ENCODE results near the gene TFG.

Gene TFG

DNA sequence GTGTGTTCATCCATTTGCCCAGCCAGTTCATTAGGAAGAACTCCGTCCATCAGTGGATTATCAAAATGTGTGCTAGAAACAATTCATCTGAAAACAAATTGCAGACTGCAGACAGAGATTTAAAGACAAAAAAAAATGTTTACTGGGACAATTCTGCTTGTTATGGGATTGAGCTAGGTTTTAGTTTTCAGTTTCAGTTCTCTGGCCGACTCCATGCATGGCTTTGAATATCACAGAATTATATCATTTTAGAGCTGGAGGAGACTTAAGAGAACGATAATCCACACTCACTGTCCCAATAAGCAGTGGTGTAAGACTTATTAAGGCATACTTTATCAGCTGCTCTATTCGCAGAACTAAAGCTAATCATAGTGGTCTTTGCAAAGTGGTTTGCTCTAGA lies 51.1 kb downstream of the TFG start:
- Mint-ChIP-seq H3K27ac (no peak overlapping the region), H3K27me3 (no peaks in the 10 kb centered on the region), H3K4me1 (peaks cover under 1% of the 10 kb centered on the region), H3K36me3 (no peaks in the 10 kb centered on the region), H3K4me3 (no peak overlapping the region), H3K9me3 (no peaks in the 10 kb centered on the region)

DNA sequence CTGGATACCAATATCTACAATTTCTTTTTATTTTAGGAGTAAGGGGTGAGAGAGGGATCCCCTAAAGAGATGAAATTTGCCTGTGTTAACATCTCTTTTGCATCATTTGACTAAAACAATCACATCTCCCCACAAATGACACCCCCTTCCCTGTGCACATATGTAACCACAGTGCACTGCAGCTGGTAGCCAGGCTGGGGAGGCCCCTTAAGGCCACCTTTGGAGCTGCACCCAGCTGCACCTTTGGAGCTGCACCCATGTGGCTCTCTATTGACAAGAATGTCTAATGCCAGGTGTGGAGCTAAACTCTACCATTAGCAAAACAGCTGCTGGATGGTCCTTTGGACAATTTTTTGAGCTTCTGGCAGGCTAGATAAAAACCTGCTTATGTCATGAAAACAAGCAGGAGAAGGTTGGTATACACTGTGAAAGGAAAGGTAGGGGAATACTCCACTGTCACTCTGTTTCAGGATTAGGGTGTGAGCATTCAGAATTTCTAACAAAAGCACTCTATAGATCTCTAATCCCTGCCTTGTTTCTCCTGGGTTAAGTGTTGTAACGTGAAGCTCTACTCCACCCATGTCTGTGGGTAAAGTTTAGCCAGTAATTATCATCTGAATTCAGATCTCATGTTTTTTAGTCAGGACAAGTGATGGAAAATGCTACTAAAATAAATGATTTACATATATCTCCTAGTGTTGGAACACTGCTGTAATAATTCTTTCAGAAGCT lies 52.1 kb downstream of the TFG start:
- H3K36me3 Mint-ChIP-seq = no peaks in the 10 kb centered on the region

GRCh38 chr3:100761951-100762350 lies 52.7 kb downstream of the TFG start:
- H3K27ac Mint-ChIP-seq = no peak overlapping the region
- H3K4me3 Mint-ChIP-seq = no peak overlapping the region
- no peaks in the 10 kb centered on the region for H3K9me3 Mint-ChIP-seq
- no peaks in the 10 kb centered on the region for H3K27me3 Mint-ChIP-seq
- H3K4me1 Mint-ChIP-seq = peaks cover 6% of the 10 kb centered on the region
- no peaks in the 10 kb centered on the region for H3K36me3 Mint-ChIP-seq

More for the DNA sequence above, 52.1 kb downstream of the TFG start:
- Mint-ChIP-seq H3K27ac (no peak overlapping the region), H3K9me3 (no peaks in the 10 kb centered on the region), H3K27me3 (no peaks in the 10 kb centered on the region), H3K4me3 (no peak overlapping the region), H3K4me1 (peaks cover 6% of the 10 kb centered on the region)

GRCh38 chr3:100765437-100765975 lies 56.2 kb downstream of the TFG start:
- no peaks in the 10 kb centered on the region for H3K27me3 Mint-ChIP-seq
- no peaks in the 10 kb centered on the region for H3K9me3 Mint-ChIP-seq
- H3K36me3 Mint-ChIP-seq = no peaks in the 10 kb centered on the region
- no peak overlapping the region for H3K4me3 Mint-ChIP-seq
- H3K27ac Mint-ChIP-seq = no peak overlapping the region
- H3K4me1 Mint-ChIP-seq = peaks cover 6% of the 10 kb centered on the region

DNA sequence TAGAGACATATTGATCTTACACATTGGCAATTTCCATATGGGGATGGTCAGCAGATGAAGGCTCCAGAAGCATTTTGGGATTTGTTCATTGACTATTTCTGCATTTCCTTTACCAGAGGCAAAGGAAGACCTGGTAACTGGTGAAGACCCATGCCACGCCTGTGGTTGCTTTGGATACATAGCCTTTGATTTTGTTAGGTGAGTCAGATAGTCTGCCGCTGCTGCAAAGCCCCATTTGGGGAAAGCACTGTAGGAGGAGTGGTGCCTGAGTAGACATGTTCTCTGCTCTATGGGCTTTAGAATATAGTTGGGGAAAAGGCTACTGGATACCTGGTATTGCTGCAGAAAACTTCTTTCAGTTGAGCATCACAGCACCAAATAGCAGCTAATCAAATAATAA lies 56.8 kb downstream of the TFG start:
- H3K9me3 Mint-ChIP-seq = no peaks in the 10 kb centered on the region
- no peaks in the 10 kb centered on the region for H3K27me3 Mint-ChIP-seq
- H3K4me3 Mint-ChIP-seq = no peak overlapping the region
- H3K4me1 Mint-ChIP-seq = peaks cover 6% of the 10 kb centered on the region
- no peaks in the 10 kb centered on the region for H3K36me3 Mint-ChIP-seq
- no peak overlapping the region for H3K27ac Mint-ChIP-seq

- Mint-ChIP-seq H3K27me3 (no peaks in the 10 kb centered on the region), H3K4me3 (no peak overlapping the region), H3K27ac (no peak overlapping the region), H3K9me3 (no peaks in the 10 kb centered on the region), H3K4me1 (peaks cover 6% of the 10 kb centered on the region), H3K36me3 (no peaks in the 10 kb centered on the region)
These were observed 60.4 kb downstream of the TFG start for GRCh38 chr3:100769693-100770092.

DNA sequence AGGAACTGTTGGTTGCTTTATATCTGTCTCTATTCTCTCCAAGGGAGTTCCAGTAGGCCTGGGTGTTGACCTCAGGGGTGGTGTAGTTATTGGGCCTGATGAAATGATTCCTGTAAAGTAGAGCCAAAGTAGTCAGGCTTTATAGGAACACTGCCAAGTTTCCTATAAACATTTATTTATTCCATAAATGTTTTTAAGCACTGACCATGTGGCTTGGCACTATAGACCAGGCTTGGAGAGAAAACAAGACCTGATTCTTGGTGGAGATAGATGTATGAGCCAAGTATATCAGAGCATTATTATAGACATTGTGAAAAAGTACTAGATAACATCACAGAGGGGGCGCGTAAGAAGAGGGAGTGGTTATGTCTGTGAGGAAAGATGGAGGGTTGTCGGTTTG lies 65.9 kb downstream of the TFG start:
- no peaks in the 10 kb centered on the region for H3K27me3 Mint-ChIP-seq
- H3K36me3 Mint-ChIP-seq = no peaks in the 10 kb centered on the region
- H3K4me3 Mint-ChIP-seq = no peak overlapping the region
- H3K9me3 Mint-ChIP-seq = no peaks in the 10 kb centered on the region
- no peak overlapping the region for H3K27ac Mint-ChIP-seq
- H3K4me1 Mint-ChIP-seq = no peaks in the 10 kb centered on the region

DNA sequence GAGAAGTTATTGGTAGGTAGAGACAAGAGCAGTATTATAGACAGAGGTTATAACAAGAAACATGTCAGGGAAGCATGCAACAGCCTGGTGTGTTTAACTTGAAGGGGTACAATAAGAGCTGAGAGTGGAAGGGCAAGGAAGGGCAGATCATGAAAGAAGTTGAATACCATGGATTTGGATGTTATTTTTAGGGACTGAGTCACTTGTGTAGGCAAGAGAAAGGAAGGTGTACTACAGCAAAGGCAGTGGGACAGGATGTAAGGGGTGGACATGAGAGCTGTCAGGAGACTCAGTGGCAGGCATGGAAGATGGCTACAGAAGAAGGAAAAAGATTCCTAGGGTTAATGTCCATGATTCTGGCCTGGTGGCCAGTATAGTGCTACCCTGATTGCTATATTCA lies 66.4 kb downstream of the TFG start:
- Mint-ChIP-seq H3K27me3 (no peaks in the 10 kb centered on the region), H3K4me3 (no peak overlapping the region), H3K9me3 (no peaks in the 10 kb centered on the region), H3K36me3 (no peaks in the 10 kb centered on the region), H3K27ac (no peak overlapping the region), H3K4me1 (no peaks in the 10 kb centered on the region)

DNA sequence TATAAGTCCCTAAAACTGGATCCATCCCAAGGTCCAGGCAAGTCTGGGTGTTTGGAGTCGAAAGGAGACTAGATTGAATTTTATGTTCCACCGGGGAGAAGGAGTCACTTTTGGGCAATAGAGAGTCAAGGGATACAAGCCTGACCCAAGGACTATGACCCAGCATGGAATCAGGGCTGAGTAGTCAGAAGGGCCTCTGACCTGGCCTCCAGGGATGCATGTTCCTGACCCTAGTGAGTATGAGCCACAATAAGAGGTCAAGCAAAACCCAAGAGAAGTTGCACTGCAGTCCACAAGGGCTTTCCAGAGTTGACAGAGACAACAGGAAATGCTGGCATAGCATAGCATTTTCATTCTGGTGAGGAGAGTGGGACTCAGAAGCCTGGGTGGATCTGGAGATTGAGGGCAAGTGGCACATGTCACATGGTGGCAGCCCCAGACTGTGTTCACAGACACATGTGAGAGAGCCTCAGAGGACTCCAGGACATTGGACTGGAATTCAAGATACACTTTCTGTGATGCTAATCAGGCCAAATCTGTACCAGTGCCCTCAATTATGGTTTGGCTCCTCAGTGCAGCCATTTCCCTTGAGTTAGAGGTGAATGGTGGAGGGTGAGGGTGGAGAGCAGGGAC lies 66.9 kb downstream of the TFG start:
- Mint-ChIP-seq H3K4me1 (no peaks in the 10 kb centered on the region), H3K27me3 (no peaks in the 10 kb centered on the region), H3K27ac (no peak overlapping the region), H3K9me3 (no peaks in the 10 kb centered on the region), H3K4me3 (no peak overlapping the region), H3K36me3 (no peaks in the 10 kb centered on the region)

DNA sequence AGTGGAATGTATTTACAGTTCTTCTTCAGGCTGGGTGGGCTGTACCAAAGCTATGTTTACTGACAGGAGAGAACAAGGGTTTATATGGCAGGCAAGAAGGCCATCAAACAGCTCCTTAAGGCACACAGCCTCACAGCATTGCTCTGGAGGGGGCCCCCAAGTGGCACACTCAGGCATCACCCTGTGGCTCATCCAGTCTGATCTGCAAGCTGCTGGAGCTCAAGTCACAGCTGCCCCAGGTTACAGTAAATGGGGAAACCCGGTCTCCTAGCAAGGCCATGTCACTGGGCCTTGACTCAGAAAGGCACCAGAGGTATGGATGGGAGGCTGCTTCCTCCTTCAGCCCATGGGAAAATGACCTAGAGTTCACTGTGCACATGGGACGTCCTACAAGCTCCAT lies 67.5 kb downstream of the TFG start:
- no peaks in the 10 kb centered on the region for H3K27me3 Mint-ChIP-seq
- H3K4me3 Mint-ChIP-seq = no peak overlapping the region
- H3K36me3 Mint-ChIP-seq = no peaks in the 10 kb centered on the region
- no peaks in the 10 kb centered on the region for H3K4me1 Mint-ChIP-seq
- H3K27ac Mint-ChIP-seq = no peak overlapping the region
- H3K9me3 Mint-ChIP-seq = no peaks in the 10 kb centered on the region

GRCh38 chr3:100777271-100777670 lies 68.0 kb downstream of the TFG start:
- no peak overlapping the region for H3K27ac Mint-ChIP-seq
- H3K4me1 Mint-ChIP-seq = no peaks in the 10 kb centered on the region
- no peaks in the 10 kb centered on the region for H3K36me3 Mint-ChIP-seq
- no peak overlapping the region for H3K4me3 Mint-ChIP-seq
- no peaks in the 10 kb centered on the region for H3K27me3 Mint-ChIP-seq
- H3K9me3 Mint-ChIP-seq = no peaks in the 10 kb centered on the region

DNA sequence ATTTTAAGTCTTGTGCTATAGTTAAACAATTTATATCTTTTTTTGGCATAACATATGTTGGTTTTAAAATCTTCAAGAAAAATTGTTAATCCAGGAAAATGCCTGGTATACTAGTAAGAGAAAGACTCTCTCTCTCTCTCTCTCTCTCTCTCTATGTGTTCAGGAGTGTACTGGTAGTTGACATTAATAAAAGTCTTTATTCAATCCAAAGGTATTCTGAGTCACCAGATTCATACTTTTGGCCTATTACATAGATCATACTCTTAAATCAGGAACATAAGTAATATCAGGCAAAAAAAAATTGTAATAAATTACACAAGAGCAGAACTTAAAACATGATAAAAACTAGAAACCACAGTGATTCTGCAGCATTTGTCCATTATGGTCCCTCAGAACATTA lies 70.2 kb downstream of the TFG start:
- H3K27me3 Mint-ChIP-seq = no peaks in the 10 kb centered on the region
- H3K36me3 Mint-ChIP-seq = no peaks in the 10 kb centered on the region
- no peaks in the 10 kb centered on the region for H3K4me1 Mint-ChIP-seq
- H3K4me3 Mint-ChIP-seq = no peak overlapping the region
- H3K9me3 Mint-ChIP-seq = peaks cover 1% of the 10 kb centered on the region
- no peak overlapping the region for H3K27ac Mint-ChIP-seq

DNA sequence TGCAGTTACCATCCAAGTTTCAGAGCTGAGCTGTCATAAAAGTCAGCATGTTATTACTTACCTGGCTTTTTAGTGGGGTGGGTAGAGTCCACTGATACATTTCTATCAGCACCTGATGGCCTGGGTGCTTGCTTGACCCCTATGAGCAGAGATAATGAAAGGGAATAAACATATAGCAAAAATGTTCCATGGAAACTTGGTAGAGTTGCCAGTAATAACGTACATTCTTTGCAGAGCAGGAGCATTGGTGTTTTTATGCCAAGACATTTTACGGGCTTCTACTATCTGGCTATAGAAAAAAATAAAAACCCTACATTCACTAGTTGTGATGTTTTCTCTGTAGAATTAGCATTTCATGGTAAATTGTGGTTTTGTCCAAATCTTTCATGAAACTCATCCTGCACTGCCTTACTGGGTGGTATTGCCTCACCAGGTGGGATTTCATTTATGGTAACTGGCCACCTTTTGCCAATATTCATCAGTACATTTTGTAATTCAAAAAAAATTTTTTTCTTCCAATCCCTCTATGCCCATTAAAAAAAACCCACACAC lies 70.9 kb downstream of the TFG start:
- no peaks in the 10 kb centered on the region for H3K27me3 Mint-ChIP-seq
- H3K9me3 Mint-ChIP-seq = peaks cover 4% of the 10 kb centered on the region
- H3K27ac Mint-ChIP-seq = no peak overlapping the region
- H3K36me3 Mint-ChIP-seq = no peaks in the 10 kb centered on the region
- no peaks in the 10 kb centered on the region for H3K4me1 Mint-ChIP-seq
- H3K4me3 Mint-ChIP-seq = no peak overlapping the region

DNA sequence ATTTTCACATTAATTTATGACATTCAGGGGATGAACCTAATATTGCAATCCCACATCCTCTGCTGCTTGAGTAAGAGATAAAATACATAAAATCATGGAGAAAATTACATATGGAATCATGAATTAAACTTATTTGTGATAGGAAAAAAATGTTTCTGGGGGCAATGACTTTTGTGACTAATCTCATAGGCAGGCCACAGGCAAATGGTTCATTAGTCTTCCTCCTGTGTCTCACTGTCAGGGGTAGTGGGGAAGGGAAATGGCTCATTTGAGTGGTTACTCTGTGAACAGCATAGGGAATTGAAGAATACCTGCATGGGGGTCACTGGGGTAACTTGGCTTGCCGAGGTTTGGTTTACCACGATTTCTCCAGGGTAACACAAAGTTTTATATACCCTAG lies 72.0 kb downstream of the TFG start:
- Mint-ChIP-seq H3K27me3 (no peaks in the 10 kb centered on the region), H3K4me3 (no peak overlapping the region), H3K27ac (no peak overlapping the region), H3K4me1 (no peaks in the 10 kb centered on the region), H3K9me3 (peaks cover 8% of the 10 kb centered on the region), H3K36me3 (no peaks in the 10 kb centered on the region)

DNA sequence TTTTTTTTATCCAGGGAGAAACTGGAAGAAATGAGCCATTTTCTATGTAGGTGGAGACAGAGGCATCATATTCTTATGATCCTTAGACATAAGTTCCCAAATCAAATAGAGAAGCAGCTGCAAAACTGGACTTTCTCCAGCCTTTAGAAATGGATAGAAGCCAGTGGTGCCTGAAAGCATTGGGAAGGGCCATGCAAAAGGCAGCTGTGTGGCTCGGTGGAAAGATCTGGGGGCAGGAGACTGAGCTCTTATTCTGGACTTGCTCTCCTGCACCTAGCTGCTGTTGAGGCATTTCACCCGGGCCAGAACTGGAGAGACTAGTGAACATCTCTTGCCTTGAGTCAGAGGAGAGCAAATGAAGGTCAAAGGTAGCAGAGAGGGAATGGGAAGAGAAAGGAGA lies 73.1 kb downstream of the TFG start:
- no peaks in the 10 kb centered on the region for H3K36me3 Mint-ChIP-seq
- H3K9me3 Mint-ChIP-seq = peaks cover 8% of the 10 kb centered on the region
- H3K27me3 Mint-ChIP-seq = no peaks in the 10 kb centered on the region
- H3K27ac Mint-ChIP-seq = no peak overlapping the region
- no peaks in the 10 kb centered on the region for H3K4me1 Mint-ChIP-seq
- no peak overlapping the region for H3K4me3 Mint-ChIP-seq

- H3K27me3 Mint-ChIP-seq = no peaks in the 10 kb centered on the region
- H3K4me3 Mint-ChIP-seq = no peak overlapping the region
- peaks cover 8% of the 10 kb centered on the region for H3K9me3 Mint-ChIP-seq
- no peak overlapping the region for H3K27ac Mint-ChIP-seq
- no peaks in the 10 kb centered on the region for H3K36me3 Mint-ChIP-seq
- H3K4me1 Mint-ChIP-seq = no peaks in the 10 kb centered on the region
These were observed 73.6 kb downstream of the TFG start for GRCh38 chr3:100782906-100783305.
